ENCODE measurements around the gene HMOX1. TPM values are rescaled to one million over a fixed set of nuclear protein-coding genes. Genes with fewer than 3 reads are reported as not detected.

The HMOX1 gene
- total and polyA plus RNA-seq, 2 donors (not counting 3 experiments of a cell fraction or from before 2014, with no cell fraction given) = 41.1 to 69.1 TPM

DNA sequence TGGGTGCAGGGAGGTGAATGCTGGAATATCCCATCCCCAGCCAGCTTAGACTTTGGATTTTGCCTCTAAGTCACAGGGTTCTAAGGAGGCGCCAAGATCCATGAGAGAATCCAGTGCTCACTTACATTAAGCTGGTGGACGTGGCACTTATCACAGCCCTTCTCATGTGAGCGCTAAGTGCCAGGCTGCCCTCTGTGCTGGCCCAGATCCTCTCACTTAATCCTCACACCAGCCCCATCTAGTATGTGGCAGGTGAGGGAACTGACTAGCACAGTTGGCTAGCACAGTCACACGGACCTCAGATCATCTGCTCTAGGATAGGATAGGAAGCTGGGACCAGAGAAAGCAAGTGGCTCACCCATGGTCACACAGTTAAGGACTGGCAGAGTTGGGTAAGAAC, 3.6 kb downstream of the HMOX1 start:
- Histone ChIP-seq H2AFZ (ENCODE audit: low read depth, low read length) (no peak overlapping the region), H3K9ac (replicated peaks; ENCODE audit: extremely low read depth, insufficient read depth, low read length) (no peak overlapping the region), H3K27me3 (ENCODE audit: control insufficient read depth in 2 of 2, insufficient read depth in 2 of 2, low read length in 2 of 2) (no peaks in the 10 kb centered on the region), H3K9me1 (replicated peaks; ENCODE audit: control insufficient read depth, extremely low read depth, insufficient read depth, low read length) (no peaks in the 10 kb centered on the region), H3K27ac (ENCODE audit: insufficient read depth, low read depth, low read length) (no peak overlapping the region), H3K36me3 (ENCODE audit: control insufficient read depth in 2 of 2, extremely low read depth in 1 of 2, insufficient read depth in 2 of 2, low read length in 2 of 2) (peaks cover 2 to 22% of the 10 kb centered on the region in 2 experiments), H3K4me1 (ENCODE audit: control insufficient read depth, extremely low read depth, insufficient read depth, low read length) (peaks cover 21% of the 10 kb centered on the region), H3K79me2 (ENCODE audit: control insufficient read depth, insufficient read depth, low read length) (peaks cover 13% of the 10 kb centered on the region), H3K4me2 (ENCODE audit: insufficient read depth, low read length) (no peak overlapping the region), H3K4me3 (replicated peaks in 1 of 3; ENCODE audit: insufficient read depth in 1 of 3, low read depth in 1 of 3, low read length in 3 of 3) (no peak overlapping the region), H4K20me1 (replicated peaks; ENCODE audit: control insufficient read depth, extremely low read depth, insufficient read depth, low read length) (no peaks in the 10 kb centered on the region), H3K9me3 (replicated peaks; ENCODE audit: control insufficient read depth, insufficient read depth, low read length) (no peaks in the 10 kb centered on the region)
- POLR2A ChIA-PET = interaction anchor here (0.6 kb wide), 2 partner anchors 13 to 33 kb away, joined by 4 read pairs; no protein-coding TSS in a partner anchor
- BruUV-seq (replicated peaks) = no TSS peak
- dilution Hi-C loops (cut with MboI; ENCODE audit: extremely low pct_ligation_motif_present, low sequenced_read_pairs) (no loop called here), intact Hi-C loops (cut with micrococcal nuclease) (no loop called here)
- TF ChIP-seq JUN (IDR thresholded peaks at IDR 0.05; ENCODE audit: borderline replicate concordance, insufficient read depth, insufficient read length, low read depth) = no peak
- TF ChIP-seq MYC (IDR thresholded peaks at IDR 0.05; ENCODE audit: low read depth, low read length) = no peak
- TF ChIP-seq, protein P1, sequence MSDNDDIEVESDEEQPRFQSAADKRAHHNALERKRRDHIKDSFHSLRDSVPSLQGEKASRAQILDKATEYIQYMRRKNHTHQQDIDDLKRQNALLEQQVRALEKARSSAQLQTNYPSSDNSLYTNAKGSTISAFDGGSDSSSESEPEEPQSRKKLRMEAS (IDR thresholded peaks at IDR 0.05; ENCODE audit: insufficient read depth, insufficient read length) = no peak
- TF ChIP-seq, protein P2, sequence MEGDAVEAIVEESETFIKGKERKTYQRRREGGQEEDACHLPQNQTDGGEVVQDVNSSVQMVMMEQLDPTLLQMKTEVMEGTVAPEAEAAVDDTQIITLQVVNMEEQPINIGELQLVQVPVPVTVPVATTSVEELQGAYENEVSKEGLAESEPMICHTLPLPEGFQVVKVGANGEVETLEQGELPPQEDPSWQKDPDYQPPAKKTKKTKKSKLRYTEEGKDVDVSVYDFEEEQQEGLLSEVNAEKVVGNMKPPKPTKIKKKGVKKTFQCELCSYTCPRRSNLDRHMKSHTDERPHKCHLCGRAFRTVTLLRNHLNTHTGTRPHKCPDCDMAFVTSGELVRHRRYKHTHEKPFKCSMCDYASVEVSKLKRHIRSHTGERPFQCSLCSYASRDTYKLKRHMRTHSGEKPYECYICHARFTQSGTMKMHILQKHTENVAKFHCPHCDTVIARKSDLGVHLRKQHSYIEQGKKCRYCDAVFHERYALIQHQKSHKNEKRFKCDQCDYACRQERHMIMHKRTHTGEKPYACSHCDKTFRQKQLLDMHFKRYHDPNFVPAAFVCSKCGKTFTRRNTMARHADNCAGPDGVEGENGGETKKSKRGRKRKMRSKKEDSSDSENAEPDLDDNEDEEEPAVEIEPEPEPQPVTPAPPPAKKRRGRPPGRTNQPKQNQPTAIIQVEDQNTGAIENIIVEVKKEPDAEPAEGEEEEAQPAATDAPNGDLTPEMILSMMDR (IDR thresholded peaks at IDR 0.05; ENCODE audit: extremely low read depth in 1 of 2, insufficient read depth in 1 of 2, low read depth in 1 of 2, low read length in 2 of 2) = no peak
- TF ChIP-seq GATA2 (IDR thresholded peaks at IDR 0.05; ENCODE audit: insufficient read depth, insufficient read length, low read depth, low read length) = no peak
- TF ChIP-seq POLR2A (IDR thresholded peaks at IDR 0.05; ENCODE audit: low read depth, low read length) = no peak
- TF ChIP-seq FOS (IDR thresholded peaks at IDR 0.05; ENCODE audit: borderline replicate concordance, insufficient read depth, low read length) = no peak
- no peak for TF ChIP-seq POLR2AphosphoS5 (IDR thresholded peaks at IDR 0.05; ENCODE audit: insufficient read depth, low read depth, low read length)
- TF ChIP-seq EZH2 (IDR thresholded peaks at IDR 0.05; ENCODE audit: borderline replicate concordance, low read depth, low read length, severe bottlenecking) = no peak
- FAIRE-seq (no peak), DNase-seq (ENCODE audit: low read depth, low spot score) (no peak)
- CTCF ChIA-PET = interaction anchor here (0.5 to 1.3 kb wide), 3 partner anchors 21 to 46 kb away, joined by 3 read pairs; no protein-coding TSS in a partner anchor

Data from endothelial cell of umbilical vein (primary cell).